ENCODE data around the gene ATAD1.
A peak's percentile ranks its signal among the peaks of the same experiment; 100 is the strongest.
"Not testable (repeated sequence)": the region's sequence is repeated elsewhere in the genome, so short reads cannot be mapped to it uniquely, and the experiment has no call there.

ATAD1 gene

GRCh38 chr10:87846711-87847110 is 28.7 kb upstream of the ATAD1 start:
- not testable (repeated sequence) for DNase-seq

- DNase-seq, result no peak
Measured at GRCh38 chr10:87846023-87846422, 28.0 kb upstream of the ATAD1 start.

DNA sequence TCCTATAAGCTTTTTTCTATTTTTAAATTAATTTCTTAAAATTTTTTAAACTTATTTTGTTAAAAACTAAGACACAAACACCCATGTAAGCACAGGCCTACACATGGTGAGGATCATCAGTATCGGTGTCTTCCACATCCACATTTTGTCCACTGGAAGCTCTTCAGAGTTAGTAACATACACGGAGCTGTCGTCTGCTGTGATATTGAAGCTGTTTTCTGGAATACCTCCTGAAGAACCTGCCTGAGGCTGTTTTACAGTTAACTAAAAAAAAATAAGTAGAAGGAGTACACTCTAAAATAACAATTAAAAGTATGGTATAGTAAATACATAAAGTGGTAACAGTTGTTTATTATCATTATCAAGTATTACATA is 27.6 kb upstream of the ATAD1 start:
- no peak for DNase-seq

DNA sequence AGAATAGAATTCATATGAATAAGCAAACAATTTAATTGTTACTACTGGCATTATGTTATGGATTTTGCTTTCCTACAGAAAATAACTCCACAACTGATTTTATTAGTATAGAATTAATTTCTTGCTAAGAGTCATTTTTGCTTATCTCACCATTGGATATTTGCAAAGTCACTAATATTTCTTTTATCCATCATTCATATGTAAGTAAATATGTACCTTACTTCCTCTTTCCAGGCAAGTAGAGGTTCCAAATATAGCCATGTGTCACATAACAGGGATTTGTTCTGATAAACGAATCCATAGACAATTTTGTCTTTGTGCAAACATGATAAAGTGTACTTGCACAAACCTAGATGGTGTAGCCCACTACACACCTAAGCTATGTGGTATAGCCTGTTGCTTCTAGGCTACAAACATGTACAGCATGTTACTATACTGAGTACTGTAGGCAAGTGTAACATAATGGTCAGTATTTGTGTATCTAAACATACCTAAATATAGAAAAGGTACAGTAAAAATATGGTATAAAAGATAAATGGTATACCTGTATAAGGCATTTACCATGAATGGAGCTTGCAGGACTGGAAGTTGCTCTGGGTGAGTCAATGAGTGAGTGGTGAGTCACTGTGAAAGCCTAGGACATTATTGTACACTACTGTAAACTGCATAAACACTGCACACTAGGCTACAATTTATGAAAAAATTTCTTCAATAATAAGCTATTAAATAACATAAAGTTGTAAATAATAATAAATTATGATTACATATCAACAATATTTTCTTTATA is 27.0 kb upstream of the ATAD1 start:
- DNase-seq, result no peak

DNA sequence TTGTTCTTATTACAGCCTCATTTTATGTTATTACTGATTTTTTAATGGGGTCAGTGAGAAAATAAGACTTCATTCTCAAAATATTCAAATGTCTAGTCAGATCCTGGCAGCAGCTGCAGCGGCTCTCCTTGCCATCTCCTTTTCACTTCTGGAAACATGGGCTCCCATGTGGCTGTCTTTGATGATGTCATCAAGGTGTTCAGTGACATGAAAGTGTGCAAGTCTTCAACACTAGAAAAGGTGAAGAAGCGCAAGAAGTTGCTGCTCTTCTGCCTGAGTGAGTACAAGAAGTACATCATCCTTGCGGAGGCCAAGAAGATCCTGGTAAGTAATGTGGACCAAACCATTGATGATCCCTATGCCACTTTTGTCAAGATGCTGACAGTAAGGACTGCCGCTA is 25.7 kb upstream of the ATAD1 start:
- no peak for DNase-seq

DNA sequence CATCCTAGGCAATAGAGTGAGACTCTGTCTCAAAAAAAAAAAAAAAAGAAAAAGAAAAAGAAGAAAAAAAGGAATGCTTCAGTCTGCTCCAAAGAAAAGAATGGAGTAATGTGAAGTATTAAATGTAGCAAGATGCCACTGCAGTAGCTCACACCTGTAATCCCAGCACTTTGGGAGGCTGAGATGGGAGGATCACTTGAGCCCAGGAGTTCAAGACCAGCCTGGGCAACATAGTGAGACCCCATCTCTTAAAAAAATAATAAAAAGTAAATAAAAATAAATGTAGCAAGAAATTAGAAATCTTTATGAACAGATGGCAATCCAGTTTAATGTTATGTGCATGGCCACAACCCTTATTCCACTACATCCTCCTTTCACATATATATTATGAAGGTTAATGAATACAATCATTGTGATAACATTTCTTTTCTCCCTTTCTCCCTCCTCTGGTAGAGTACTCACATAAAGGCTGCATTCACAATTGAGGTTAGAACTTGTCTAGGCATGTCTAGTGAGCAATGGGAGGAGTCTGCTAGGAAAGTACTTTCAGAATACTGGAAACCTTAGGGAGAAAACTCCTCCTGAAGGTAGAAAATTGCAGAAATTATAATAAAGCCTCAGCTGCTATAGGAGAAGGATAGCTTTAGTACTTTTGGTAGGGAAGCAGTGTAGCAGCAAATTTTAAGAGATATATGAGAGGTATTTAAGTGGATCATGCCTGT is 24.9 kb upstream of the ATAD1 start:
- DNase-seq, result no peak

DNA sequence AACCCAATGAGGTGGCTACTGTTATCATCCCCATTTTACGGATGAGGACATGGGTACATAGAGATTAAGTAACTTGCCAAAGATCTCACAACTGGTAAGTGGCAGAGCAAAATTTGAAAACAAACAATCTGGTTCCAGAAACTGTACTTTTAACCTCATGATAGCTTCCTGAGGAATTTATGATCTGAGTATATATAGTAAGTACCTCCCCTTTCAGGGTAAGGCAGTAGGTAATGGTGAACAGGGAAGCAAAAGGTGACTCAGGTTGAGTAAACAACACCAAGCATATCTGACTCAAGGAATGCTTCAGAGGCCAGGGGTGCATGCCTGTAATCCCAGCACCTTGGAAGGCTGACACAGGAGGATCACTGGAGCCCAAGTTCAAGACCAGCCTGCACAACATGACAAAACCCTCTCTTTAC is 24.2 kb upstream of the ATAD1 start:
- DNase-seq, result no peak

DNA sequence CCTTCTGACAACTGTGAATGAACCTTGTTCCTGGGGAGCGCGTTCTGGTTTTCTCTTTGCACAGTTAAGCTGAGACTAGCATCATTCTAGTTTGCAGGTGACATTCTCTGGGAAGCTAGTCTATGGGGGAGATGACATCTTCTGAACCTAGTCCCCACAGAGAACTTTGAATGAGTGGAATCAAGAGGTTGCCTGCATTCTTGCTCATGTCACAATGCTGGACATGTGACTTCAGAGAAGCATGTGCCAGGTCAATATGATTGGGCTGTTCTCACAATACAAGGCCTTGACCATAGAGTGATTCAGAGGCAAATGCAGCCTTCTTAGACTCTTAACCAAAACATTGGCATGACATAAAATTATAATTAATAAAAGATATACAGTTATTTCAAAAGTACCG is 23.2 kb upstream of the ATAD1 start:
- DNase-seq, result no peak

DNA sequence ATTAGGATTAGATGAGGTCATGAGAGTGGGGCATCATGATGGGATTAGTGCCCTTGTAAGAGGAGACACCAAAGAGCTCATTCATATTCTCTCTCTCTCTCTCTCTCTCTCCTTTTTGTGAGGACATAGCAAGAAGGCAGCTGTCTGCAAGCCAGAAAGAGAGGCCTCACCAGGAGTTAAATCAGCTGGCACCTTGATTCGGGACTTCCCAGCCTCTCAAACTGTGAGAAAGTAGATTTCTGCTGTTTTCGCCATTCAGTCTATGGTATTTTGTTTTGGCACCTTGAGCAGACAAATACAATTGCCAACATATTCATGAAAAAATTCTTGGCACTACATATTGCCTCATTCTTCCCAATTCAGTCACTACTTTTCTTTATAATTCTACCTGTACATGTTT is 20.6 kb upstream of the ATAD1 start:
- DNase-seq, result no peak

GRCh38 chr10:87837445-87837844 is 19.4 kb upstream of the ATAD1 start:
- no peak for DNase-seq

- DNase-seq, result no peak
Measured at GRCh38 chr10:87836098-87836497, 18.1 kb upstream of the ATAD1 start.

GRCh38 chr10:87829986-87830729 is 12.1 kb upstream of the ATAD1 start:
- no peak for DNase-seq

DNA sequence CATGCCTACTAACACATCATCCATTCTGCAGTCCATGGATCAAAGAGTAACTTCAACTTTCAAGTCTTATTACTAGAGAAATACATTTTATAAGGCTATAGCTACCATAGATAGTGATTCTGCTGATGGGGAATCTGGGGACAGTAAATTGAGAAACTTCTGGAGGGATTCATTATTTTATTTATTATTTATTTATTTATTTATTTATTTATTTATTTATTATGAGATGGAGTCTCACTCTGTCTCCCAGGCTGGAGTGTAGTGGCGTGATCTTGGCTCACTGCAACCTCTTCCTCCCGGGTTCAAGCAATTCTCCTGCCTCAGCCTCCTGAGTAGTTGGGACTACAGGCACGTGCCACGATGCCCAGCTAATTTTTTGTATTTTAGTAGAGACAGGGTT is 11.0 kb upstream of the ATAD1 start:
- DNase-seq, result not testable (repeated sequence)

- DNase-seq, result no peak
Measured at GRCh38 chr10:87827681-87828080, 9.7 kb upstream of the ATAD1 start.

DNA sequence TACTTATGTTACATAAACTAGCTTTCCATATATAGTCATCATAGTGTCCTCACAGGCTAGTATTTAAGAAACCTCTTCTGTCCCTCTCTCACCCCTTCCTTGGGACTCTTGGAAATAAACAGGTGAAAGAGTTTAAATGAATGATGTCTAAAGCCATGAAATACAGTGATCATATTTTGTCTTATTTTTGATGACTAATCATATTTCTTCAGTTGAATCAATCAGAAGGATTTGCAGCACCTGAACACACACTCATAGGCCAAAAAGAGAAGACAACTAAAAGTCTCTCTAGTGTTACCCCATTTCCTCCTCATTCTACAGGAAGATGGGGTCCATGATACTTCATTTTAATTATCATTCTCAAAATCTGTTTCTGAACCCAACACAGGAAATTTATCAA is 8.6 kb upstream of the ATAD1 start:
- no peak for DNase-seq

DNA sequence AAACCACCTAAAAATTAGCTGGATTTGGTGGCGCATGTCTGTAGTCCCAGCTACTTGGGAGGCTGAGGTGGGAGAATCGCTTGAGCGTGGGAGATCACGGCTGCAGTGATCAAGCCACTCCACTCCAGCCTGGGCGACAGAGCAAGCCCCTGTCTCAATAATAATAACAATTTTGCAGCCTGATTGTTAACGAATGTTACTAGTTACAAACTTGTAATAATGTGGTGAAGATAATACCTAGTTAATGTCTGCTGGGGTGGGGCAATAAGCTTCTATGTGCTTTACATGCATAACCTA is 1.2 kb upstream of the ATAD1 start:
- DNase-seq, result no peak

GRCh38 chr10:87818505-87819288 is 671 bp upstream of the ATAD1 start:
- DNase-seq, result peak in 33 of 56 donors; percentile 6 to 78 (median 36)

GRCh38 chr10:87816898-87817608 is 973 bp downstream of the ATAD1 start:
- DNase-seq, result no peak

DNA sequence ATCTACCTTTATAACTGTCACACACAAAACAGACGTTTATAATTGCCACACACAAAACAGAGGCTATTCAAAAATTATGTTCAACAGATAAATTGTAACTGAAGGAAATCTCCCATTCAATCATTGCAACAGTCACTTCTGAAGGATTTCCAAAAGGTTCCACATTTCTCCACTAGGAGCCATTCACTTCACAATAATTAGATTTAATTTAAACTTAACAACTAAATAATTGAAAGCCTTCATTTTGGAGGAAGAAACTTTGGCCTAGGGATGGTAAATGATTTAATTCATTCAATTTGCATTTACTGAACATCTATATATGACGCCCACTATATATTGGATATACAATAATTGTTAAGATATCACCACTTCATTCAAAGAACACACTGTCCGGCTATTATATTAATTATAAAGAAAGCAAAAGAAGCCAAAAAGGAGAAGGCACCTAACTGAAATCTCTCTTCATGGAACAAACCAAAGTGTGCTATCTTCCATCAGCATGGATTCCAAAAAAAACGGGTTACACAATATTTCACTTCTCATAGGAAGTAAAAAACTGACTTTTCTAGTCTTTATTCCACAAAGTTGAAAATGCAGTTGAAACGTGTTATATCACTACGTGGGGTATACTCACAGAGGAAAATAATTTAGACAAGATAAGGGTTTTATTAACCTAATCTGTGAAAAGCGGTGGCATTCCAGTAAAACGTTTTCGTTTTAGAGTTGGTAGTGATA is 1.7 kb downstream of the ATAD1 start:
- no peak for DNase-seq

DNA sequence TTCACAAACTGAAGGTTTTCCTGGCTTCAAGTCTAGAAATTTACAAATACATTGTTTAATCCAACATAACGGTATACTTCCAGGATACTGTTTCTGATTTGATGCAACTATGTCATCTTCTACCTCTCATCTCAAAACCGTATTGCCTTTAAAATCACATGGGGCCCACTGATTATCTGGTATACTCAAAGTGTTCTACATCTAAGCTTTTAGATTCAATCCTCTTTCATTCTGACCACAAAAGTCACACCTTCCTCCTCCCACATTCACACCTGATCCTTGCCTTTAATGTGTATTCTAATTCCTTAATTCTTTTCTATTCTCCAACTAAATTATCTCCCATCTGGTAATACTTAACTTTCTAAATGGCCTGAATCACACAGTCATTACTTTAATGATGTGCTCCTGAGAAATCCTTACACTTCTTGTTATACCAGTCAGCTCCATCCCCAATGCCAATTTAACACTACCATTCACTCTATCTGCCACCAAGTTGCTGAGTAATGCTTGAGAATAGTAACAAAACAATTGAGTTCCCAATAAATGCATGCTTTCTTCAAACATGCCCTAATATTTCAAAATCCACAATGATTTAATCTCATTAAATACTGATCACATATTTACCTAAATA is 13.0 kb downstream of the ATAD1 start:
- DNase-seq, result no peak
